HG03520 (cell line): ENCODE results near the gene PLEKHF1.
"Not testable (repeated sequence)": the region's sequence is repeated elsewhere in the genome, so short reads cannot be mapped to it uniquely, and the experiment has no call there.

Source experiments
- ATAC-seq: cut with Tn5 transposase; IDR thresholded peaks from one replicate; pipeline ENCODE4 v1.9.1; 2021; ENCODE audit warnings: mild to moderate bottlenecking, moderate library complexity; ENCODE audit not compliant: unreplicated experiment

PLEKHF1 gene

GRCh38 chr19:29697523-29698261 is 32.4 kb downstream of the PLEKHF1 start:
- ATAC-seq: no peak

- ATAC-seq: no peak
These were observed 34.6 kb downstream of the PLEKHF1 start for GRCh38 chr19:29699861-29700260.

- ATAC-seq: no peak
These were observed 35.2 kb downstream of the PLEKHF1 start for GRCh38 chr19:29700498-29700897.

- no peak for ATAC-seq
These were observed 37.1 kb downstream of the PLEKHF1 start for GRCh38 chr19:29702161-29702962.

GRCh38 chr19:29702963-29703320 is 37.7 kb downstream of the PLEKHF1 start:
- ATAC-seq: no peak

GRCh38 chr19:29704562-29705558 is 39.6 kb downstream of the PLEKHF1 start:
- no peak for ATAC-seq

- no peak for ATAC-seq
These were observed 40.4 kb downstream of the PLEKHF1 start for GRCh38 chr19:29705706-29706105.

- ATAC-seq: no peak
These were observed 41.4 kb downstream of the PLEKHF1 start for GRCh38 chr19:29706635-29707034.

GRCh38 chr19:29708554-29709439 is 43.5 kb downstream of the PLEKHF1 start:
- ATAC-seq: no peak

GRCh38 chr19:29709440-29709798 is 44.2 kb downstream of the PLEKHF1 start:
- ATAC-seq: not testable (repeated sequence)

- ATAC-seq: no peak
These were observed 46.4 kb downstream of the PLEKHF1 start for GRCh38 chr19:29711584-29712132.

- ATAC-seq: no peak
These were observed 47.7 kb downstream of the PLEKHF1 start for GRCh38 chr19:29712744-29713516.

- ATAC-seq: peak; percentile 16
These were observed 49.2 kb downstream of the PLEKHF1 start for GRCh38 chr19:29714371-29714952.

- peak; percentile 63 for ATAC-seq
These were observed 49.9 kb downstream of the PLEKHF1 start, which contains the start of gene C19orf12 for GRCh38 chr19:29714953-29715700. Gene C19orf12 (minus strand): TSS chr19:29715261. CDS start chr19:29708413, 6,848 bp downstream.

- ATAC-seq: no peak
These were observed 50.7 kb downstream of the PLEKHF1 start for GRCh38 chr19:29715701-29716581.

GRCh38 chr19:29717051-29717450 is 51.8 kb downstream of the PLEKHF1 start:
- ATAC-seq: no peak

- no peak for ATAC-seq
These were observed 58.9 kb downstream of the PLEKHF1 start for GRCh38 chr19:29724102-29724641.
